Liver (tissue), 9 donors: ENCODE measurements around the gene TCF7L2. TPM values are rescaled to one million over a fixed set of nuclear protein-coding genes. Genes with fewer than 3 reads are reported as not detected.

Experiments
- DNase-seq: peaks from one replicate; pipeline ENCODE4 v3.0.0-alpha.2; 2017; ENCODE audit warnings: low spot score
- H3K27ac ChIP-seq, 2 donors: one replicate each; pipeline ENCODE4 v1.7.0; 2013; ENCODE audit warnings: inconsistent platforms in 2 of 2, low read length in 2 of 2, control low read depth in 1 of 2, low read depth in 1 of 2, mild to moderate bottlenecking in 1 of 2
- H3K27me3 ChIP-seq, 4 donors: one replicate each; pipeline versions ENCODE4 v1.6.1 to v1.7.0; 2013; ENCODE audit warnings: low read length in 3 of 4, inconsistent platforms in 1 of 4, mild to moderate bottlenecking in 1 of 4, moderate library complexity in 1 of 4; ENCODE audit not compliant: control insufficient read depth in 4 of 4, insufficient read depth in 4 of 4
- H3K36me3 ChIP-seq, 4 donors: one replicate each; pipeline versions ENCODE4 v1.6.1 to v1.7.0; 2013; ENCODE audit warnings: low read length in 3 of 4, mild to moderate bottlenecking in 3 of 4, low read depth in 1 of 4, moderate library complexity in 1 of 4; ENCODE audit not compliant: control insufficient read depth in 4 of 4, insufficient read depth in 3 of 4
- H3K4me1 ChIP-seq, 4 donors: one replicate each; pipeline versions ENCODE4 v1.6.1 to v1.7.0; 2013; ENCODE audit warnings: low read length in 3 of 4, mild to moderate bottlenecking in 3 of 4, moderate library complexity in 1 of 4; ENCODE audit not compliant: control insufficient read depth in 4 of 4, insufficient read depth in 4 of 4
- H3K4me3 ChIP-seq, 3 donors: one replicate each; pipeline versions ENCODE4 v1.6.1 to v1.7.0; 2013; ENCODE audit warnings: low read length in 3 of 3, control low read depth in 1 of 3, low read depth in 1 of 3, mild to moderate bottlenecking in 1 of 3
- H3K9ac ChIP-seq, 2 donors: one replicate each; pipeline ENCODE4 v1.7.0; 2013; ENCODE audit warnings: low read length in 2 of 2, mild to moderate bottlenecking in 2 of 2, moderate library complexity in 2 of 2, control low read depth in 1 of 2, low read depth in 1 of 2
- H3K9me3 ChIP-seq, 4 donors: one replicate each; pipeline versions ENCODE4 v1.6.1 to v1.7.0; 2013; ENCODE audit warnings: low read length in 3 of 4; ENCODE audit not compliant: control insufficient read depth in 4 of 4
- CTCF ChIP-seq: fragments of 150-350 bp; IDR thresholded peaks from 2 replicates; pipeline ENCODE4 v1.5.1; 2017; ENCODE audit warnings: improper control_type of control experiment, low read depth, low read length; ENCODE audit not compliant: missing input control
- EGR1 ChIP-seq, 2 donors: IDR thresholded peaks; 2 replicates each; pipeline ENCODE4 v1.6.1; 2016 to 2018; ENCODE audit warnings: antibody characterized with exemption in 2 of 2, low read depth in 2 of 2
- FOXA1 ChIP-seq: IDR thresholded peaks from 2 replicates; pipeline ENCODE4 v1.6.1; 2016; ENCODE audit warnings: antibody characterized with exemption
- FOXA2 ChIP-seq: IDR thresholded peaks from 2 replicates; pipeline ENCODE4 v1.6.1; 2016; ENCODE audit warnings: antibody characterized with exemption
- GABPA ChIP-seq, 2 donors: IDR thresholded peaks in 1 of 2; conservative IDR thresholded peaks in 1 of 2; 2 replicates each; pipeline ENCODE4 v1.6.1; 2016; ENCODE audit warnings: antibody characterized with exemption in 2 of 2, mild to moderate bottlenecking in 1 of 2, moderate library complexity in 1 of 2
- HNF4A ChIP-seq, 2 donors: conservative IDR thresholded peaks; 2 replicates each; pipeline ENCODE4 v1.6.1; 2016; ENCODE audit warnings: antibody characterized with exemption in 2 of 2, mild to moderate bottlenecking in 2 of 2
- HNF4G ChIP-seq: IDR thresholded peaks from 2 replicates; pipeline ENCODE4 v1.6.1; 2016; ENCODE audit warnings: antibody characterized with exemption
- JUND ChIP-seq, 2 donors: IDR thresholded peaks; 2 replicates each; pipeline ENCODE4 v1.6.1; 2016; ENCODE audit warnings: antibody characterized with exemption in 2 of 2
- NR2F2 ChIP-seq: IDR thresholded peaks from 2 replicates; pipeline ENCODE4 v1.6.1; 2016; ENCODE audit warnings: antibody characterized with exemption
- RAD21 ChIP-seq, 2 donors: IDR thresholded peaks; 2 replicates each; pipeline ENCODE4 v1.6.1; 2016; ENCODE audit warnings: antibody characterized with exemption in 2 of 2, mild to moderate bottlenecking in 2 of 2
- RXRA ChIP-seq, 2 donors: IDR thresholded peaks; 2 replicates each; pipeline ENCODE4 v1.6.1; 2017 to 2018; ENCODE audit warnings: antibody characterized with exemption in 2 of 2, mild to moderate bottlenecking in 1 of 2
- SP1 ChIP-seq: IDR thresholded peaks from 2 replicates; pipeline ENCODE4 v1.6.1; 2018; ENCODE audit warnings: antibody characterized with exemption, mild to moderate bottlenecking
- TAF1 ChIP-seq: conservative IDR thresholded peaks from 2 replicates; pipeline ENCODE4 v1.6.1; 2016; ENCODE audit warnings: antibody characterized with exemption, mild to moderate bottlenecking
- YY1 ChIP-seq: IDR thresholded peaks from 2 replicates; pipeline ENCODE4 v1.6.1; 2016; ENCODE audit warnings: antibody characterized with exemption, mild to moderate bottlenecking
- WGBS: extraction: QIAGEN DNeasy Blood & Tissue Kit; methylation state at CpG from one replicate; pipeline ENCODE4 v1.1.7; 2013; 5-methylcytosine and 5-hydroxymethylcytosine counted together
- polyA plus RNA-seq, 2 donors: library from polyadenylated mRNA; stranded (reverse) in 1 of 2; unstranded in 1 of 2; fragments of 200-250 nt in 1 of 2; fragments of >200 nt in 1 of 2; fragmentation: Nextera tagmentation in 1 of 2; extraction: Ambion mirVana in 1 of 2; gene quantifications; one replicate each; pipeline versions ENCODE4 v1.2.1 to v1.2.3, GENCODE V29; 2013 to 2015
- total RNA-seq, 2 donors: library from RNA; depleted of rRNA; stranded (reverse); fragments of >200 nt; gene quantifications; one replicate each; pipeline ENCODE4 v1.2.3, GENCODE V29; 2014
- TF ChIP-seq, protein P1 (sequence below): IDR thresholded peaks from 2 replicates; pipeline ENCODE4 v1.6.1; 2016; ENCODE audit warnings: antibody characterized with exemption
- TF ChIP-seq, protein P2 (sequence below): IDR thresholded peaks from 2 replicates; pipeline ENCODE4 v1.6.1; 2016; ENCODE audit warnings: antibody characterized with exemption, mild to moderate bottlenecking
- TF ChIP-seq, protein P3 (sequence below): IDR thresholded peaks from 2 replicates; pipeline ENCODE4 v1.6.1; 2016; ENCODE audit warnings: antibody characterized with exemption
- TF ChIP-seq, protein P4 (sequence below): IDR thresholded peaks from 2 replicates; pipeline ENCODE4 v1.6.1; 2016; ENCODE audit warnings: antibody characterized with exemption
- donor health status: healthy.
- donor health status: healthy.
- donor health status: healthy.
- donor health status: healthy.
- donor health status: healthy.

The TCF7L2 gene
- total and polyA plus RNA-seq, 4 donors = 4.9 to 18.0 (median 8.3) TPM

DNA sequence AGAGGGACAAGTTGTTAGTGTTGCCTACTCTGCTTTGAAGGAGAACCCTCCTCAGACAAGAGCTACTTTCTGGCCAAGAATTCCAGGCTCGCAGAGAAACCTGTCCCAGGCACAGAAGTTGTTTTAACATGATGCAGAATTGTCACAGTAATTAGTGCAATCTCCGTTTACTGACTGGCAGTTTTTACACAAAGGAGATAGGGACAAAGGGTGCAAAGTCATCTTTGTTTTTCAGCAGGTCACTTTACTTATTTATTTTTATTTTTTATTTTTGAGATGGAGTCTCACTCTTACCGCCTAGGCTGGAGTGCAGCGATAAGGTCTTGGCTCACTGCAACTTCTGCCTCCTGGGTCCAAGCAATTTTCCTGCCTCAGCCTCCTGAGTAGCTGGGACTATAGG, 12.3 kb downstream of the TCF7L2 start:
- Histone ChIP-seq H3K9ac (no peak overlapping the region), H3K4me1 (peaks cover 0 to 3% (median 0%) of the 10 kb centered on the region in 4 donors), H3K36me3 (peaks cover 0 to 19% (median 9%) of the 10 kb centered on the region in 4 donors), H3K27me3 (no peaks in the 10 kb centered on the region), H3K9me3 (no peaks in the 10 kb centered on the region), H3K4me3 (no peak overlapping the region), H3K27ac (no peak overlapping the region)
- no peak for TF ChIP-seq FOXA2
- TF ChIP-seq FOXA1 = no peak
- TF ChIP-seq, protein P1, sequence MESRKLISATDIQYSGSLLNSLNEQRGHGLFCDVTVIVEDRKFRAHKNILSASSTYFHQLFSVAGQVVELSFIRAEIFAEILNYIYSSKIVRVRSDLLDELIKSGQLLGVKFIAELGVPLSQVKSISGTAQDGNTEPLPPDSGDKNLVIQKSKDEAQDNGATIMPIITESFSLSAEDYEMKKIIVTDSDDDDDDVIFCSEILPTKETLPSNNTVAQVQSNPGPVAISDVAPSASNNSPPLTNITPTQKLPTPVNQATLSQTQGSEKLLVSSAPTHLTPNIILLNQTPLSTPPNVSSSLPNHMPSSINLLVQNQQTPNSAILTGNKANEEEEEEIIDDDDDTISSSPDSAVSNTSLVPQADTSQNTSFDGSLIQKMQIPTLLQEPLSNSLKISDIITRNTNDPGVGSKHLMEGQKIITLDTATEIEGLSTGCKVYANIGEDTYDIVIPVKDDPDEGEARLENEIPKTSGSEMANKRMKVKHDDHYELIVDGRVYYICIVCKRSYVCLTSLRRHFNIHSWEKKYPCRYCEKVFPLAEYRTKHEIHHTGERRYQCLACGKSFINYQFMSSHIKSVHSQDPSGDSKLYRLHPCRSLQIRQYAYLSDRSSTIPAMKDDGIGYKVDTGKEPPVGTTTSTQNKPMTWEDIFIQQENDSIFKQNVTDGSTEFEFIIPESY = no peak
- TF ChIP-seq NR2F2 = no peak
- TF ChIP-seq GABPA (IDR thresholded peaks at IDR 0.05 in 1 of 2, conservative IDR thresholded peaks at IDR 0.05 in 1 of 2) = no peak
- no peak for TF ChIP-seq HNF4G
- no peak for TF ChIP-seq RXRA (IDR thresholded peaks at IDR 0.05)
- TF ChIP-seq YY1 = no peak
- no peak for TF ChIP-seq RAD21 (IDR thresholded peaks at IDR 0.05)
- TF ChIP-seq EGR1 (IDR thresholded peaks at IDR 0.05; ENCODE audit: low read depth in 2 of 2) = no peak
- TF ChIP-seq, protein P2, sequence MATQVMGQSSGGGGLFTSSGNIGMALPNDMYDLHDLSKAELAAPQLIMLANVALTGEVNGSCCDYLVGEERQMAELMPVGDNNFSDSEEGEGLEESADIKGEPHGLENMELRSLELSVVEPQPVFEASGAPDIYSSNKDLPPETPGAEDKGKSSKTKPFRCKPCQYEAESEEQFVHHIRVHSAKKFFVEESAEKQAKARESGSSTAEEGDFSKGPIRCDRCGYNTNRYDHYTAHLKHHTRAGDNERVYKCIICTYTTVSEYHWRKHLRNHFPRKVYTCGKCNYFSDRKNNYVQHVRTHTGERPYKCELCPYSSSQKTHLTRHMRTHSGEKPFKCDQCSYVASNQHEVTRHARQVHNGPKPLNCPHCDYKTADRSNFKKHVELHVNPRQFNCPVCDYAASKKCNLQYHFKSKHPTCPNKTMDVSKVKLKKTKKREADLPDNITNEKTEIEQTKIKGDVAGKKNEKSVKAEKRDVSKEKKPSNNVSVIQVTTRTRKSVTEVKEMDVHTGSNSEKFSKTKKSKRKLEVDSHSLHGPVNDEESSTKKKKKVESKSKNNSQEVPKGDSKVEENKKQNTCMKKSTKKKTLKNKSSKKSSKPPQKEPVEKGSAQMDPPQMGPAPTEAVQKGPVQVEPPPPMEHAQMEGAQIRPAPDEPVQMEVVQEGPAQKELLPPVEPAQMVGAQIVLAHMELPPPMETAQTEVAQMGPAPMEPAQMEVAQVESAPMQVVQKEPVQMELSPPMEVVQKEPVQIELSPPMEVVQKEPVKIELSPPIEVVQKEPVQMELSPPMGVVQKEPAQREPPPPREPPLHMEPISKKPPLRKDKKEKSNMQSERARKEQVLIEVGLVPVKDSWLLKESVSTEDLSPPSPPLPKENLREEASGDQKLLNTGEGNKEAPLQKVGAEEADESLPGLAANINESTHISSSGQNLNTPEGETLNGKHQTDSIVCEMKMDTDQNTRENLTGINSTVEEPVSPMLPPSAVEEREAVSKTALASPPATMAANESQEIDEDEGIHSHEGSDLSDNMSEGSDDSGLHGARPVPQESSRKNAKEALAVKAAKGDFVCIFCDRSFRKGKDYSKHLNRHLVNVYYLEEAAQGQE = no peak
- TF ChIP-seq, protein P3, sequence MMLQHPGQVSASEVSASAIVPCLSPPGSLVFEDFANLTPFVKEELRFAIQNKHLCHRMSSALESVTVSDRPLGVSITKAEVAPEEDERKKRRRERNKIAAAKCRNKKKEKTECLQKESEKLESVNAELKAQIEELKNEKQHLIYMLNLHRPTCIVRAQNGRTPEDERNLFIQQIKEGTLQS = no peak
- TF ChIP-seq HNF4A (conservative IDR thresholded peaks at IDR 0.05) = no peak
- TF ChIP-seq TAF1 = no peak
- TF ChIP-seq, protein P4, sequence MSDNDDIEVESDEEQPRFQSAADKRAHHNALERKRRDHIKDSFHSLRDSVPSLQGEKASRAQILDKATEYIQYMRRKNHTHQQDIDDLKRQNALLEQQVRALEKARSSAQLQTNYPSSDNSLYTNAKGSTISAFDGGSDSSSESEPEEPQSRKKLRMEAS = no peak
- no peak for TF ChIP-seq CTCF
- TF ChIP-seq SP1 = no peak
- no peak for TF ChIP-seq JUND (IDR thresholded peaks at IDR 0.05)
- 79% methylated on average over 4 of the region's 4 CpGs for WGBS
- DNase-seq = no peak
